MM.1S (cell line): ENCODE results near the gene TOM1.

Experiments used
- DNase-seq: peaks from one replicate; pipeline ENCODE4 v3.0.0-alpha.2; 2015
- H2AFZ ChIP-seq: fragments of 300-600 bp; sonication (generic); 2 replicates; pipeline ENCODE4 v1.6.0; 2016; ENCODE audit warnings: antibody characterized with exemption, low read length
- H3F3A ChIP-seq: fragments of 300-600 bp; sonication (generic); 2 replicates; pipeline ENCODE4 v1.6.1; 2016; ENCODE audit warnings: mild to moderate bottlenecking, antibody characterized with exemption, low read length, moderate library complexity, mixed read lengths; ENCODE audit not compliant: insufficient read depth
- H3K27ac ChIP-seq: fragments of 300-600 bp; sonication (generic); 2 replicates; pipeline ENCODE4 v1.5.1; 2016; ENCODE audit warnings: mild to moderate bottlenecking, low read length
- H3K27me3 ChIP-seq: fragments of 300-600 bp; sonication (generic); replicated peaks from 2 replicates; pipeline ENCODE4 v1.6.0; 2016; ENCODE audit warnings: low read length; ENCODE audit not compliant: insufficient read depth
- H3K36me3 ChIP-seq: fragments of 300-600 bp; sonication (generic); replicated peaks from 2 replicates; pipeline ENCODE4 v1.6.1; 2016; ENCODE audit warnings: mild to moderate bottlenecking, low read length, mixed read lengths; ENCODE audit not compliant: insufficient read depth
- H3K4me1 ChIP-seq: fragments of 300-600 bp; sonication (generic); 2 replicates; pipeline ENCODE4 v1.6.1; 2016; ENCODE audit warnings: low read length, mixed read lengths
- H3K4me2 ChIP-seq: fragments of 300-600 bp; sonication (generic); 2 replicates; pipeline ENCODE4 v1.6.0; 2016; ENCODE audit warnings: low read depth, low read length
- H3K4me3 ChIP-seq: fragments of 300-600 bp; sonication (generic); 2 replicates; pipeline ENCODE4 v1.5.1; 2016; ENCODE audit warnings: low read length, mixed read lengths
- H3K79me2 ChIP-seq: fragments of 300-600 bp; sonication (generic); 2 replicates; pipeline ENCODE4 v1.6.1; 2016; ENCODE audit warnings: mixed run types, low read length, mixed read lengths
- H3K9ac ChIP-seq: fragments of 300-600 bp; sonication (generic); 2 replicates; pipeline ENCODE4 v1.6.1; 2016; ENCODE audit warnings: low read length, mixed read lengths
- H3K9me2 ChIP-seq: fragments of 300-600 bp; sonication (generic); replicated peaks from 2 replicates; pipeline ENCODE4 v1.6.1; 2016; ENCODE audit warnings: mild to moderate bottlenecking, low read length, mixed read lengths; ENCODE audit not compliant: insufficient read depth
- H3K9me3 ChIP-seq: fragments of 300-600 bp; sonication (generic); replicated peaks from 2 replicates; pipeline ENCODE4 v1.6.1; 2016; ENCODE audit warnings: mild to moderate bottlenecking, low read length, mixed read lengths; ENCODE audit not compliant: insufficient read depth
- H4K20me1 ChIP-seq: fragments of 300-600 bp; sonication (generic); 2 replicates; pipeline ENCODE4 v1.6.1; 2016; ENCODE audit warnings: mild to moderate bottlenecking, low read length, moderate library complexity, mixed read lengths; ENCODE audit not compliant: insufficient read depth
- CTCF ChIP-seq: fragments of 300-600 bp; sonication (generic); IDR thresholded peaks from 2 replicates; pipeline ENCODE4 v1.5.1; 2016; ENCODE audit warnings: antibody characterized with exemption, low read length, mixed read lengths
- EZH2 ChIP-seq: fragments of 300-600 bp; sonication (generic); optimal IDR thresholded peaks from 2 replicates; pipeline ENCODE3; 2017; ENCODE audit warnings: low read depth, mild to moderate bottlenecking, antibody characterized with exemption, low read length, mixed read lengths
- EZH2phosphoT487 ChIP-seq: fragments of 300-600 bp; sonication (generic); IDR thresholded peaks from 2 replicates; pipeline ENCODE4 v1.6.1; 2018; ENCODE audit warnings: antibody characterized with exemption, low read length

The TOM1 gene

GRCh38 chr22:35368386-35368785 is 68.7 kb downstream of the TOM1 start:
- DNase-seq: no peak
- Histone ChIP-seq H3K36me3 (no peaks in the 10 kb centered on the region), H3K4me2 (no peak overlapping the region), H3K9ac (no peak overlapping the region), H3K79me2 (no peaks in the 10 kb centered on the region), H3K4me3 (no peak overlapping the region), H3K9me3 (no peaks in the 10 kb centered on the region), H3K27me3 (no peaks in the 10 kb centered on the region), H2AFZ (no peak overlapping the region), H4K20me1 (no peaks in the 10 kb centered on the region), H3F3A (peaks cover 7% of the 10 kb centered on the region; the same call in 1 of the 2 replicates), H3K27ac (no peak overlapping the region), H3K9me2 (no peaks in the 10 kb centered on the region), H3K4me1 (peaks cover 8% of the 10 kb centered on the region)
- TF ChIP-seq EZH2: no peak
- TF ChIP-seq CTCF: no peak
- TF ChIP-seq EZH2phosphoT487: no peak

GRCh38 chr22:35369996-35370395 is 70.3 kb downstream of the TOM1 start:
- Histone ChIP-seq H3K27ac (no peak overlapping the region), H3K9me3 (no peaks in the 10 kb centered on the region), H3K36me3 (no peaks in the 10 kb centered on the region), H3K9me2 (no peaks in the 10 kb centered on the region), H3K4me2 (no peak overlapping the region), H2AFZ (no peak overlapping the region), H3F3A (peaks cover 3% of the 10 kb centered on the region; the same call in 1 of the 2 replicates), H3K4me1 (peaks cover 4% of the 10 kb centered on the region), H4K20me1 (no peaks in the 10 kb centered on the region), H3K79me2 (no peaks in the 10 kb centered on the region), H3K4me3 (no peak overlapping the region), H3K9ac (no peak overlapping the region), H3K27me3 (no peaks in the 10 kb centered on the region)
- DNase-seq: no peak
- no peak for TF ChIP-seq EZH2
- TF ChIP-seq CTCF: no peak
- no peak for TF ChIP-seq EZH2phosphoT487

- Histone ChIP-seq H2AFZ (no peak overlapping the region), H3K79me2 (no peaks in the 10 kb centered on the region), H4K20me1 (no peaks in the 10 kb centered on the region), H3K27me3 (no peaks in the 10 kb centered on the region), H3K9me2 (no peaks in the 10 kb centered on the region), H3K4me1 (peaks cover 21% of the 10 kb centered on the region), H3K4me3 (no peak overlapping the region), H3K27ac (no peak overlapping the region), H3K4me2 (no peak overlapping the region), H3K9ac (no peak overlapping the region), H3K36me3 (no peaks in the 10 kb centered on the region), H3K9me3 (no peaks in the 10 kb centered on the region), H3F3A (peaks cover 17% of the 10 kb centered on the region)
- DNase-seq: no peak
- no peak for TF ChIP-seq EZH2
- TF ChIP-seq EZH2phosphoT487: no peak
- no peak for TF ChIP-seq CTCF
These were observed 74.1 kb downstream of the TOM1 start for GRCh38 chr22:35373781-35374180.
